HG02571 (cell line): ENCODE data around the gene PCDHB2.
"Not testable (repeated sequence)": the region's sequence is repeated elsewhere in the genome, so short reads cannot be mapped to it uniquely, and the experiment has no call there.

ENCODE experiments used
- ATAC-seq: cut with Tn5 transposase; IDR thresholded peaks from one replicate; pipeline ENCODE4 v1.9.1; 2021; ENCODE audit warnings: mild to moderate bottlenecking, moderate library complexity; ENCODE audit not compliant: unreplicated experiment

The PCDHB2 gene

DNA sequence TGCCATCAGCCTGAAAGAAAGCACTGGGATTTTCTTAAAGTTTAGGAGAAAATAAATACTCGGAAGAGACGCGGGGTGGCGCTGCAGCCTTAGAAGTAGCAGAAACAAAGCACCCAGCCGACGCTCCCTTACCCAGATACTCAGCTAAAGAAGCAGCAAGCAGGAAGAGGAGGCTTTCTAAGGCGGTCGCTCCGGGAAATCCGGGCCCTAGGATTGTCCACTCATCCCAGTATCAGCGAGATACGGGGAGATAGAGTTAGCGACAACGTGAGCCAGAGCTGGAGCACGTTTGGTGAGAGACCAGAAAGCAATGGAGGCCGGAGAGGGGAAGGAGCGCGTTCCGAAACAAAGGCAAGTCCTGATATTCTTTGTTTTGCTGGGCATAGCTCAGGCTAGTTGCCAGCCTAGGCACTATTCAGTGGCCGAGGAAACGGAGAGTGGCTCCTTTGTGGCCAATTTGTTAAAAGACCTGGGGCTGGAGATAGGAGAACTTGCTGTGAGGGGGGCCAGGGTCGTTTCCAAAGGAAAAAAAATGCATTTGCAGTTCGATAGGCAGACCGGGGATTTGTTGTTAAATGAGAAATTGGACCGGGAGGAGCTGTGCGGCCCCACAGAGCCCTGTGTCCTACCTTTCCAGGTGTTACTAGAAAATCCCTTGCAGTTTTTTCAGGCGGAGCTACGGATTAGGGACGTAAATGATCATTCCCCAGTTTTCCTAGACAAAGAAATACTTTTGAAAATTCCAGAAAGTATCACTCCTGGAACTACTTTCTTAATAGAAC lies at the start of gene PCDHB2:
PCDHB2 (plus strand) TSS at position 135 of the 782 bp plus-strand sequence; CDS start at position 311, 176 bp downstream.
- no peak for ATAC-seq

DNA sequence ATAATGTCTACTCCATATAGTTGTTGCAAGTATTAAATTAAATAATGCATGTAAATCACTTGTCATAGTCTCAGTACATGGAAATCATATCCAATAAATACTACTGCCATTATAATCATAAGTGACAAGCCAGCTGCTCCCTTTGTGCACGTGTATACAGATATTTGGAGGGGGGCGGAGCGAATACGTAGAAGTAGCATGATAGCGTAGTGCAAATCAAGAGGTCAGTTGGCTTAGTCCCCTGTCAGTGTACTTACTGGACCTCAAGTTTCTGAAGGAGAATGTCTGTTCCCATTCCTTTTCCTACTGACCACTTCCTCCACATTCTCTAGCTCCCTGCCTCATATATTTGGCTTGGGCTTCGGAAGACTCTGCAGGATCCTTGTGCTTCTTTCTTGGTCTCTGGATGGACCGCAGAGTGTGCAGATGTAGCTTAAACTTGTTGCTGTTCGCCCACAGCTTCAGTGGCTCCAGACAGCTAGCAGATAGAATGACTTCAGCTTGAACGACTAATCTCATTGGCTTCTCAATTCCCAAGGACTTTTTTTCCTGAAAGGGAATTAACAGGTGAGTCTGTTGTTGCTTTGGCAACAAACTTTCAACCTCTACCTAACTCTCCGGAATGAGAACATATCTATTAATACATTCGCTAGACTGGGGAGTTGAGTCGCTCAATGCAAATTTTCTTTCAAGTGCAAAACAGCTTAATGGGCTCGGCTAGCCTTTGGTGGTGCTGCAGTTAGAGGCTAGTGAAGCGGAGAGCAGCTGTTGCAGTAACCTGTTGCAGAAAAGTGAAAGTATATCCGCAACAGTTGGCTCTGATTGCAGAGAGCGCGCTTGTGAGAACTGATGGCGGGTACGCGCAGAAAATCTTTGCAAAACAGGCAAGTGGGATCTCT lies 43.5 kb upstream of the PCDHB2 start, which contains the start of gene PCDHB1:
PCDHB1 (plus strand) TSS at position 753 of the 899 bp plus-strand sequence; CDS start at position 850, 97 bp downstream.
- no peak for ATAC-seq

DNA sequence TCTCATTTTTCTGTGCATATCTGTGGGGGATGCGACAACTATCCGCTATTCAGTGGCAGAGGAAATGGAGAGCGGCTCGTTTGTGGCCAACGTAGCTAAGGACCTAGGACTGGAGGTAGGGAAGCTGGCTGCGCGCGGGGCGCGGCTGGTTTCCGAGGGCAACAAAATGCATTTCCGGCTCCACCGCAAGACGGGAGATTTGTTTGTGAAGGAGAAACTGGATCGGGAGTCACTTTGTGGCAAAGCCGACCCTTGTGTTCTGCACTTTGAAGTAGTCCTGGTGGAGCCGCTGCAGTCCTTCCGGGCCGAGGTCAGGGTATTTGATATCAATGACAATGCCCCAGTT lies 42.9 kb upstream of the PCDHB2 start:
- ATAC-seq, result no peak

DNA sequence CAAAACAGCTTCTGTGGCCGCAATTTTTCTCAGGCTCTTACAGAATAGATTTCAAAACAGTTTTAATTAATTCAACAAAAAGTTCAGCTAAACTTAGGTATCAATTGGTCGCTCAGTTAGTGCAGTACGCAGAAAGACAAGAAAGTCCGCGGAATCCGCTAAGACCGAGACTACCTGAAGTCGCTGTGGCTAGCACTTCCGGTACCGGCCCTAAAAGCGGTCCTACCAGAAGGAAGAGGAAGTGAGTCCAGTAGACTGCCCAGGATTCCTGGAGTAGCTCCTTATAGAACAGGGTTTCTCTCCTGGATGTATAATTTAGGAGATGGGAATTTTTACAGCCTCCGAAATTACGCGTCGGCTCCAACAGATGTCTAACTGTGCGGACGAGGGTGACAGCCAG lies 16.6 kb upstream of the PCDHB2 start:
- ATAC-seq, result no peak

DNA sequence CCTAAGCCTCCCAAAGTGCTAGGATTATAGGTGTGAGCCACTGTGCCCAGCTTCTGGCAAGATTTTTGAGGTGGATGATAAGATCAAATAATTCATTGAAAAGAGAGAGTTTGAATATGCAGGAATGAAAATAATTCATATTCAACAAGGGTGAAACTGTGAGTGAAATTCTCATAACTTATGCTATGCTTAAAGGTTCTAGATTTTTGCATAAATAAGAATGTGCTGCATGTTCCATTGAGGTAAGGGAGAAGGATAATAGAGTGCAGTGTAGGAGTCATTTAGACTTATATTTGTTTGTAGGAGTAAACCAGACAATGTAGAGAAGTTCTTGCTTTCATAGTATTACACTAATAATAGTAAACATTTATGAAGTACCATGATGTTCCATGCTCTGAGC lies 12.2 kb upstream of the PCDHB2 start:
- ATAC-seq, result no peak

DNA sequence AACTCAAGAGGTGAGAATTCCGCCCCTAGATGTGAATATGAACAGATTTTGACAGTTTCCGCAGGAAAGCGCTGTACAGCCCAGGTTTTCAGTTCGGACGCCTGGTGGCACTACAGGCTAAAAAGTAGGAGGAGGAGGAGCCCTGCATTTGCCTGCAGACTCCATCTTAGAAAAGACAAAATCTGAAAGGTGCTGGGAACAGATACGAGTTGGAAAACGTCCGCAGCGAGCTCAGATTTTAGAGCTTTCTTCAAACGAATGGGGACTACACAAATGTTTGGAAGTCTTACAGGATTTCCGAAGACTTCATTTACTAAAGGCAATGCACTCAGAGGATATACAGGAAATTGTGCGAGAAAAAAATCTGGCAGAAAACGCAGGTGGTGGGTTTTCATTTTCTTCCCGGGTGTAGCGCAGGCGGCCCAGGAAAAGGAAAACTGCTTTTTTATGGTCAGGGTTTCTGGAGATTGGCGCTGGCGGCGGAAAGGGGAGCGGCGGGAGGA lies 9.9 kb upstream of the PCDHB2 start:
- no peak for ATAC-seq

DNA sequence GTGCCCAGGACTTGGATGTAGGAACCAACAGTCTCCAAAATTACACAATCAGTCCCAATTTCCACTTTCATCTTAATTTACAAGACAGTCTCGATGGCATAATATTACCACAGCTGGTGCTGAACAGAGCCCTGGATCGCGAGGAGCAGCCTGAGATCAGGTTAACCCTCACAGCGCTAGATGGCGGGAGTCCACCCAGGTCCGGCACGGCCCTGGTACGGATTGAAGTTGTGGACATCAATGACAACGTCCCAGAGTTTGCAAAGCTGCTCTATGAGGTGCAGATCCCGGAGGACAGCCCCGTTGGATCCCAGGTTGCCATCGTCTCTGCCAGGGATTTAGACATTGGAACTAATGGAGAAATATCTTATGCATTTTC lies 837 bp downstream of the PCDHB2 start:
- ATAC-seq, result no peak

DNA sequence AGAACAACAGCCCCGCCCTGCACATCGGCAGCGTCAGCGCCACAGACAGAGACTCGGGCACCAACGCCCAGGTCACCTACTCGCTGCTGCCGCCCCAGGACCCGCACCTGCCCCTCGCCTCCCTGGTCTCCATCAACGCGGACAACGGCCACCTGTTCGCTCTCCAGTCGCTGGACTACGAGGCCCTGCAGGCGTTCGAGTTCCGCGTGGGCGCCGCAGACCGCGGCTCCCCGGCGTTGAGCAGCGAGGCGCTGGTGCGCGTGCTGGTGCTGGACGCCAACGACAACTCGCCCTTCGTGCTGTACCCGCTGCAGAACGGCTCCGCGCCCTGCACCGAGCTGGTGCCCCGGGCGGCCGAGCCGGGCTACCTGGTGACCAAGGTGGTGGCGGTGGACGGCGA lies 1.8 kb downstream of the PCDHB2 start:
- ATAC-seq, result not testable (repeated sequence)

DNA sequence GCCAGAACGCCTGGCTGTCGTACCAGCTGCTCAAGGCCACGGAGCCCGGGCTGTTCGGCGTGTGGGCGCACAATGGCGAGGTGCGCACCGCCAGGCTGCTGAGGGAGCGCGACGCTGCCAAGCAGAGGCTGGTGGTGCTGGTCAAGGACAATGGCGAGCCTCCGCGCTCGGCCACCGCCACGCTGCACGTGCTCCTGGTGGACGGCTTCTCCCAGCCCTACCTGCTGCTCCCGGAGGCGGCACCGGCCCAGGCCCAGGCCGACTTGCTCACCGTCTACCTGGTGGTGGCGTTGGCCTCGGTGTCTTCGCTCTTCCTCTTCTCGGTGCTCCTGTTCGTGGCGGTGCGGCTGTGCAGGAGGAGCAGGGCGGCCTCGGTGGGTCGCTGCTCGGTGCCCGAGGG lies 2.2 kb downstream of the PCDHB2 start:
- not testable (repeated sequence) for ATAC-seq

DNA sequence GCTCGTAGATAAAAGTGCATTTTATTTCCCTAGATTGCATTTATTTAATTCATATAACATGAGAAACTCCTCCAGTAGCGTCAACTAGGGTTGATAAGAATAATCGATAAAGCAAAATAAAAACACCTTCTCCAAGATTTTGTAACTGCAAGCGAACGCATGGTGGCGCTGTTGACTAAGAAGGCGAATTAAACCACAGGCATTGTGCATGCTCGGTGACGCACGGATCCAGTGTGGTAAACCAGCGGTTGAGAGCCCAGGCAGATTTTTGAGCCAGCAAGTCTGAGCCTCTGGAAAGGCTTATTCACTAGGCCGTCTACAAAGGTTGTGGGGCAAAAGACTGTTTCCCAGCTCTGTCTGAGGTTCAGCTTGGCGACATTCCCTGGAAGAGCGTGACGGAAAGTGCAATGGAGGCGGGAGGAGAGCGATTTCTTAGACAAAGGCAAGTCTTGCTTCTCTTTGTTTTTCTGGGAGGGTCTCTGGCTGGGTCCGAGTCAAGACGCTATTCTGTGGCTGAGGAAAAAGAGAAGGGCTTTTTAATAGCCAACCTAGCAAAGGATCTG lies 5.9 kb downstream of the PCDHB2 start, which contains the start of gene PCDHB3:
PCDHB3 (plus strand) TSS at position 231 of the 563 bp plus-strand sequence; CDS start at position 408, 177 bp downstream.
- ATAC-seq, result no peak

DNA sequence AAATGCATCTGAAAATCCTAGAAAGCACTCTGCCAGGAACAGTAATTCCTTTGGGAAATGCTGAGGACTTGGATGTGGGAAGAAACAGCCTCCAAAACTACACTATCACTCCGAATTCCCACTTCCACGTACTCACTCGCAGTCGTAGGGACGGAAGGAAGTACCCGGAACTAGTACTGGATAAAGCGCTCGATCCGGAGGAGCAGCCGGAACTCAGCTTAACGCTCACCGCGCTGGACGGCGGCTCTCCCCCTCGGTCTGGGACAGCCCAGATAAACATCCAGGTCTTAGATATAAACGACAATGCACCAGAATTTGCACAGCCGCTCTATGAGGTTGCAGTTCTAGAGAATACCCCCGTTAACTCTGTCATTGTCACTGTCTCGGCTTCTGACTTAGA lies 6.6 kb downstream of the PCDHB2 start:
- no peak for ATAC-seq

DNA sequence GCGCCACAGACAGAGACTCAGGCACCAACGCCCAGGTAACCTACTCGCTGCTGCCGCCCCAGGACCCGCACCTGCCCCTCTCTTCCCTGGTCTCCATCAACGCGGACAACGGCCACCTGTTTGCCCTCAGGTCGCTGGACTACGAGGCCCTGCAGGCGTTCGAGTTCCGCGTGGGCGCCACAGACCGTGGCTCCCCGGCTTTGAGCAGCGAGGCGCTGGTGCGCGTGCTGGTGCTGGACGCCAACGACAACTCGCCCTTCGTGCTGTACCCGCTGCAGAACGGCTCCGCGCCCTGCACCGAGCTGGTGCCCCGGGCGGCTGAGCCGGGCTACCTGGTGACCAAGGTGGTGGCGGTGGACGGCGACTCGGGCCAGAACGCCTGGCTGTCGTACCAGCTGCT lies 7.7 kb downstream of the PCDHB2 start:
- ATAC-seq, result not testable (repeated sequence)

DNA sequence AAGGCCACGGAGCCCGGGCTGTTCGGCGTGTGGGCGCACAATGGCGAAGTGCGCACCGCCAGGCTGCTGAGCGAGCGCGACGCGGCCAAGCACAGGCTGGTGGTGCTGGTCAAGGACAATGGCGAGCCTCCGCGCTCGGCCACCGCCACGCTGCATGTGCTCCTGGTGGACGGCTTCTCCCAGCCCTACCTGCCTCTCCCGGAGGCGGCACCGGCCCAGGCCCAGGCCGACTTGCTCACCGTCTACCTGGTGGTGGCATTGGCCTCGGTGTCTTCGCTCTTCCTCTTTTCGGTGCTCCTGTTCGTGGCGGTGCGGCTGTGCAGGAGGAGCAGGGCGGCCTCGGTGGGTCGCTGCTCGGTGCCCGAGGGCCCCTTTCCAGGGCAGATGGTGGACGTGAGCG lies 8.1 kb downstream of the PCDHB2 start:
- ATAC-seq, result not testable (repeated sequence)

DNA sequence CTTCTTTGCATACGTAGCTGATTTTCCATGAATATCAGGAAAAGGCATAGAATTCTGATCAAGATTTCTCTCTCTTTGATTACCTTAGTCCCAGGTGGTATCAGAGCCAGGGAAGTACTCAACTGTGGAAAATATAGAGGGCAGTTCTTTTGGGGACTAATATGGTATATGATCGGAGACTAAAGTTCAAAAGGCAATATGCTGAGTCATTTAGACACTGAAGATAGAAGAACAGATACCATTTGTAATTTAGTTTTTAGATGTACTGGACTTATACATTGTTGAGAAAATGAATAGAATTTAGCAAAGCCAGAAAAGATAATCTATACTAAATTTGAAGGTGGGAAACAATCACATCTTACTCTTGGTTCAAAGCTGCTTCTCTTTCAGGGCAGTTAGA lies 10.9 kb downstream of the PCDHB2 start:
- ATAC-seq, result no peak

DNA sequence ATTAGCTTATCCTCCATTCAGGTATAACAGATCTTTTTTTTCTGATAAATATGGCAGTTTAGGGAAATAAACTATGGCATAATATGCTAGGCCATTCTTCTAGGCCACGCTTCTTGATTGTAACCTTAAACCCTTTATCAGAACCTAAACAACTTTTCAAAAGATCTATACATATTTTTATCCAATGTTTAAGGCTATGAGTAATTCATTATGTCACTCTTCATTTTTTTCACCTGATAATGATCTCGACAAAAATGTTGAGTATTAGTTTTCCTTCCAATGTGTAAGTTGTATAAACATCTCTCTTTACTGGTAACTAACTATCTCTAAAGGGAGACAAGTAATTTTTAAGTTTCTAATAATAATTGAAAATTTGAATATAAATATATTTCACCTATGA lies 24.8 kb downstream of the PCDHB2 start:
- ATAC-seq, result no peak

DNA sequence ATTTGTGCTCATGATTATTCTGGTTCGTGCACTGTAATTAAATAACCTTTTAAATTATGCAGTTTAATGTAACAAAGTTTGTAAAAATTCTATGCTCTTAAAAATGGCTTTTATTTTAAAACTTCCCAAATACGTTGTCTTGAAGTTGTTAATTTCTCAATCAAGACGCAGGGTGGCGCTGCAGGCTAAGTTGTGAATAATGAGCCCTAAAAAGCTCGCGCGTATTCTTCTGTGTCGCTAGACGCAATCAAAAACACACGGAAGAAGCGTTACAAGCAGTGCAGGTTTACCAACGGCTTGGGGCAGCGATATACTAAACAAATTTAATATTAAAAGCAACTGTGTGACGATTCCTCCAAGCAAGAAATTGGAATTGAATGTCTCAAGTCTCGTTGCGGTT lies 27.1 kb downstream of the PCDHB2 start, which contains the start of gene PCDHB4:
PCDHB4 (plus strand) TSS at position 256 of the 400 bp plus-strand sequence. CDS start 181 bp downstream, outside the sequence.
- ATAC-seq, result no peak

DNA sequence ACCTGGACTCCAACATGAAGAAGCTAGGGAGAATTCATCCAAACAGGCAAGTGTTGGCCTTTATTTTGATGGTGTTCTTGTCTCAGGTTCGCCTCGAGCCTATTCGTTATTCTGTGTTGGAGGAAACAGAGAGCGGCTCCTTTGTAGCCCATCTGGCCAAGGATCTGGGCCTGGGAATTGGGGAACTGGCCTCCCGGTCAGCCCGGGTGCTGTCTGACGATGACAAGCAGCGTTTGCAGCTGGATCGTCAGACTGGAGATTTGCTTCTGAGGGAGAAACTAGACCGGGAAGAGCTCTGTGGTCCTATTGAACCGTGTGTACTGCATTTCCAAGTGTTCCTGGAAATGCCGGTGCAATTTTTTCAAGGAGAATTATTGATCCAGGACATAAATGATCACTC lies 27.6 kb downstream of the PCDHB2 start:
- ATAC-seq, result no peak

DNA sequence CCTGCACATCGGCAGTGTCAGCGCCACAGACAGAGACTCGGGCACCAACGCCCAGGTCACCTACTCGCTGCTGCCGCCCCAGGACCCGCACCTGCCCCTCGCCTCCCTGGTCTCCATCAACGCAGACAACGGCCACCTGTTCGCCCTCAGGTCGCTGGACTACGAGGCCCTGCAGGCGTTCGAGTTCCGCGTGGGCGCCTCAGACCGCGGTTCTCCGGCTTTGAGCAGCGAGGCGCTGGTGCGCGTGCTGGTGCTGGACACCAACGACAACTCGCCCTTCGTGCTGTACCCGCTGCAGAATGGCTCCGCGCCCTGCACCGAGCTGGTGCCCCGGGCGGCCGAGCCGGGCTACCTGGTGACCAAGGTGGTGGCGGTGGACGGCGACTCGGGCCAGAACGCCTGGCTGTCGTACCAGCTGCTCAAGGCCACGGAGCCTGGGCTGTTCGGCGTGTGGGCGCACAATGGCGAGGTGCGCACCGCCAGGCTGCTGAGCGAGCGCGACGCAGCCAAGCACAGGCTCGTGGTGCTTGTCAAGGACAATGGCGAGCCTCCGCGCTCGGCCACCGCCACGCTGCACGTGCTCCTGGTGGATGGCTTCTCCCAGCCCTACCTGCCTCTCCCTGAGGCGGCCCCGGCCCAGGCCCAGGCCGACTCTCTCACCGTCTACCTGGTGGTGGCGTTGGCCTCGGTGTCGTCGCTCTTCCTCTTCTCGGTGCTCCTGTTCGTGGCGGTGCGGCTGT lies 29.2 kb downstream of the PCDHB2 start:
- ATAC-seq, result not testable (repeated sequence)

DNA sequence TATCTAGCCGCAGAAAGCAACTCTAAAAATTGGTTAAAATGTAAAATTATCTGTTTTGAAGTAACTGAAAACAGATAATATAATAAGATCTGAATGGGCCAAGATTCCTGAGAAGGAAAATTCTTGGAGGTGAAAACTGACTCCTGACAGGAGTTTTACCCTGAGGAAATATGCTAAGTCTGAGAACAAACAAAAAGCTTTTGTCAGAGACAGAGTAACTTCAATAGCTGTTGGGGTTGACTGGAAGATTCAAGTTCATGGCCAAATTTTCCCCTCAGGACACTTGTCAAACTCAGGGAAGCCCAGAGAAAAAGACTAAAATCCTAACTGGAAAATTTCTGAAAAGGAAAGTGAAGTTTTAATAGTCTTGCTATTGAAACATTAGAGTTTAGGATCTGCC lies 32.9 kb downstream of the PCDHB2 start:
- ATAC-seq, result no peak

DNA sequence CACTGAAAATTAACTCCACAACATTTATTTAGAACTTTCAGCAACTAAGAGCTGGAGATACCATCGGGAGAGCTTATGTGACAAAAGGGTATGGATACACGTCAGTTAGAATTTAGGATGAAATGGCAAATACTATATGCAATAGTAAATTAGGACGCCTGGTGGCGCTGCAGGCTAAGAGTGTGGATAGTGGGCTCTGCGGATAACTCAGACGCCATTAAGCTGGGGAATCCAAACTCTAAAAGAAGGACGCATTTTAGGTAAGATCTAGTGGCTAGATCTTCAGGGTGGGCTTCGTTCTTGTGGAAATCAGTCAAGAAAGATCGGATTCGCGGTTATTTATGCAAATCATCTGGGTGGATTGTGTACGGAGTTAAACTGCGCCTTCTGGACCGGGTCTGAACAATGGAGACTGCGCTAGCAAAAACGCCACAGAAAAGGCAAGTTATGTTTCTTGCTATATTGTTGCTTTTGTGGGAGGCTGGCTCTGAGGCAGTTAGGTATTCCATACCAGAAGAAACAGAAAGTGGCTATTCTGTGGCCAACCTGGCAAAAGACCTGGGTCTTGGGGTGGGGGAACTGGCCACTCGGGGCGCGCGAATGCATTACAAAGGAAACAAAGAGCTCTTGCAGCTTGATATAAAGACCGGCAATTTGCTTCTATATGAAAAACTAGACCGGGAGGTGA lies 40.8 kb downstream of the PCDHB2 start, which contains the start of gene PCDHB5:
PCDHB5 (plus strand) TSS at position 177 of the 688 bp plus-strand sequence; CDS start at position 406, 229 bp downstream.
- ATAC-seq, result no peak
